Myocyte (in vitro differentiated cells): ENCODE data around the gene COL25A1. TPM values are rescaled to one million over a fixed set of nuclear protein-coding genes. Genes with fewer than 3 reads are reported as not detected.
"Not testable (repeated sequence)": the region's sequence is repeated elsewhere in the genome, so short reads cannot be mapped to it uniquely, and the experiment has no call there.

Source experiments
- DNase-seq: peaks from one replicate; pipeline ENCODE4 v3.0.0-alpha.2; 2012; ENCODE audit warnings: low read depth
- total RNA-seq: library from RNA; depleted of rRNA; stranded (reverse); fragments of >200 nt; gene quantifications from 2 replicates; pipeline ENCODE4 v1.2.3, GENCODE V29; 2014

The COL25A1 gene
- total RNA-seq, 1 donor from 2014 or later = 25.0 TPM

GRCh38 chr4:108881986-108882385, 420.5 kb downstream of the COL25A1 start:
- DNase-seq = no peak

- DNase-seq = peak; percentile 96
These were observed 421.3 kb downstream of the COL25A1 start for GRCh38 chr4:108881190-108881589.

- DNase-seq = no peak
These were observed 423.7 kb downstream of the COL25A1 start for GRCh38 chr4:108878806-108879205.

- no peak for DNase-seq
These were observed 424.6 kb downstream of the COL25A1 start for GRCh38 chr4:108877821-108878220.

GRCh38 chr4:108874806-108875205, 427.7 kb downstream of the COL25A1 start:
- no peak for DNase-seq

GRCh38 chr4:108869970-108870369, 432.5 kb downstream of the COL25A1 start:
- not testable (repeated sequence) for DNase-seq

GRCh38 chr4:108868606-108869227, 433.7 kb downstream of the COL25A1 start:
- DNase-seq = no peak

- no peak for DNase-seq
These were observed 435.0 kb downstream of the COL25A1 start for GRCh38 chr4:108867476-108867875.

- no peak for DNase-seq
These were observed 441.1 kb downstream of the COL25A1 start for GRCh38 chr4:108861334-108861733.

GRCh38 chr4:108854786-108855185, 447.7 kb downstream of the COL25A1 start:
- no peak for DNase-seq

- peak; percentile 31 for DNase-seq
These were observed 449.8 kb downstream of the COL25A1 start for GRCh38 chr4:108852691-108853090.

- no peak for DNase-seq
These were observed 451.1 kb downstream of the COL25A1 start for GRCh38 chr4:108851366-108851765.

GRCh38 chr4:108850219-108850649, 452.2 kb downstream of the COL25A1 start:
- no peak for DNase-seq

- DNase-seq = peak; percentile 61
These were observed 452.8 kb downstream of the COL25A1 start for GRCh38 chr4:108849611-108850168.

GRCh38 chr4:108846568-108846967, 455.9 kb downstream of the COL25A1 start:
- peak; percentile 20 for DNase-seq

GRCh38 chr4:108840426-108840975, 462.0 kb downstream of the COL25A1 start:
- DNase-seq = peak; percentile 63

GRCh38 chr4:108839333-108839732, 463.1 kb downstream of the COL25A1 start:
- DNase-seq = peak; percentile 79

- peak; percentile 44 for DNase-seq
These were observed 464.0 kb downstream of the COL25A1 start for GRCh38 chr4:108838451-108838850.

- DNase-seq = peak; percentile 74
These were observed 467.5 kb downstream of the COL25A1 start for GRCh38 chr4:108834835-108835384.

GRCh38 chr4:108834166-108834834, 468.2 kb downstream of the COL25A1 start:
- peak; percentile 95 for DNase-seq

- no peak for DNase-seq
These were observed 469.4 kb downstream of the COL25A1 start for GRCh38 chr4:108833046-108833445.

- no peak for DNase-seq
These were observed 470.6 kb downstream of the COL25A1 start for GRCh38 chr4:108831886-108832285.
